Measurements from ENCODE around the gene TRA2B. TPM values are rescaled to one million over a fixed set of nuclear protein-coding genes. Genes with fewer than 3 reads are reported as not detected.

Gene TRA2B
- total RNA-seq, 1 experiment from 2014 or later, result 204 TPM

DNA sequence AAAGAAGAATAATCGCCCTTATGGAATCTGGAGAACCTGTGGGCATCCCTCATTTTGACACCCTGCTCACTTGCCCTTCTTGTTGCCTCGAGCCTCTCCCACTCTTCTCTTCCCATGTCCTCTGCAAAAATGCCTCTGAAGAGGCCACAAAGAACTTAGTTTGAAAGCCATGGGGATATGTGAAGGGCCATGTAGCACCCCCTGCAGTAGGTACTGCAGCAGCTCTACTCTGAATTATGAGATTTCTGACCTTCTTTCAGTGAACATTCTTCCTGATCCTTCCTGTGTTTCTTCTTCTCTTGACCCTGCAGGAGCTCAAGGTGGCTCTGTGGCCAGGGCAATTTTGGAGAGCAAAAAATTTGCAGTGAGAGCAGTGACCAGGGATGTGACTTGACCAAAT lies 30.4 kb upstream of the TRA2B start:
- ChIA-PET POLR2A (no interaction called here), CTCF (interaction anchor here (0.6 to 1.6 kb wide), 2 partner anchors 9 to 25 kb away, joined by 3 to 6 read pairs; no protein-coding TSS in a partner anchor)
- no peak overlapping the region for H3K4me3 Mint-ChIP-seq (ENCODE audit: unreplicated experiment)
- H3K4me3 ChIP-seq (ENCODE audit: low read depth, low read length), result no peak overlapping the region
- no peaks in the 10 kb centered on the region for H3K9me3 Mint-ChIP-seq (ENCODE audit: unreplicated experiment)
- no peaks in the 10 kb centered on the region for H3K27me3 ChIP-seq (replicated peaks; ENCODE audit: control insufficient read depth, insufficient read depth, low read length)
- H3K36me3 Mint-ChIP-seq (ENCODE audit: insufficient read depth, unreplicated experiment), result no peaks in the 10 kb centered on the region
- no peaks in the 10 kb centered on the region for H3K36me3 ChIP-seq (ENCODE audit: control insufficient read depth, insufficient read depth, low read length)
- H3K4me1 ChIP-seq, result 0 out of 2 replicates have a peak, but pooled peaks cover 3% of the 10 kb centered on the region
- H3K27ac Mint-ChIP-seq (ENCODE audit: unreplicated experiment), result no peak overlapping the region
- TF ChIP-seq, protein P1, sequence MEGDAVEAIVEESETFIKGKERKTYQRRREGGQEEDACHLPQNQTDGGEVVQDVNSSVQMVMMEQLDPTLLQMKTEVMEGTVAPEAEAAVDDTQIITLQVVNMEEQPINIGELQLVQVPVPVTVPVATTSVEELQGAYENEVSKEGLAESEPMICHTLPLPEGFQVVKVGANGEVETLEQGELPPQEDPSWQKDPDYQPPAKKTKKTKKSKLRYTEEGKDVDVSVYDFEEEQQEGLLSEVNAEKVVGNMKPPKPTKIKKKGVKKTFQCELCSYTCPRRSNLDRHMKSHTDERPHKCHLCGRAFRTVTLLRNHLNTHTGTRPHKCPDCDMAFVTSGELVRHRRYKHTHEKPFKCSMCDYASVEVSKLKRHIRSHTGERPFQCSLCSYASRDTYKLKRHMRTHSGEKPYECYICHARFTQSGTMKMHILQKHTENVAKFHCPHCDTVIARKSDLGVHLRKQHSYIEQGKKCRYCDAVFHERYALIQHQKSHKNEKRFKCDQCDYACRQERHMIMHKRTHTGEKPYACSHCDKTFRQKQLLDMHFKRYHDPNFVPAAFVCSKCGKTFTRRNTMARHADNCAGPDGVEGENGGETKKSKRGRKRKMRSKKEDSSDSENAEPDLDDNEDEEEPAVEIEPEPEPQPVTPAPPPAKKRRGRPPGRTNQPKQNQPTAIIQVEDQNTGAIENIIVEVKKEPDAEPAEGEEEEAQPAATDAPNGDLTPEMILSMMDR (IDR thresholded peaks at IDR 0.05; ENCODE audit: insufficient read depth in 1 of 2, low read depth in 1 of 2, low read length in 1 of 2, severe bottlenecking in 1 of 2, unreplicated experiment in 1 of 2), result no peak
- H3K4me1 Mint-ChIP-seq (ENCODE audit: low read depth, unreplicated experiment), result peaks cover 7% of the 10 kb centered on the region
- no peak for DNase-seq
- H3K27me3 Mint-ChIP-seq (ENCODE audit: insufficient read depth, unreplicated experiment), result no peaks in the 10 kb centered on the region
- intact Hi-C loops (cut with micrococcal nuclease; ENCODE audit: unreplicated experiment), result no loop called here
- no TSS peak for BruUV-seq (replicated peaks)
- no peaks in the 10 kb centered on the region for H3K9me3 ChIP-seq

- Mint-ChIP-seq H3K27me3 (ENCODE audit: insufficient read depth, unreplicated experiment) (no peaks in the 10 kb centered on the region), H3K27ac (ENCODE audit: unreplicated experiment) (no peak overlapping the region), H3K4me1 (ENCODE audit: low read depth, unreplicated experiment) (peaks cover 7% of the 10 kb centered on the region), H3K9me3 (ENCODE audit: unreplicated experiment) (no peaks in the 10 kb centered on the region), H3K36me3 (ENCODE audit: insufficient read depth, unreplicated experiment) (no peaks in the 10 kb centered on the region), H3K4me3 (ENCODE audit: unreplicated experiment) (no peak overlapping the region)
- TF ChIP-seq, protein P1 (IDR thresholded peaks at IDR 0.05; ENCODE audit: insufficient read depth in 1 of 2, low read depth in 1 of 2, low read length in 1 of 2, severe bottlenecking in 1 of 2, unreplicated experiment in 1 of 2), result no peak
- Histone ChIP-seq H3K27me3 (replicated peaks; ENCODE audit: control insufficient read depth, insufficient read depth, low read length) (no peaks in the 10 kb centered on the region), H3K4me1 (0 out of 2 replicates have a peak, but pooled peaks cover 3% of the 10 kb centered on the region), H3K36me3 (ENCODE audit: control insufficient read depth, insufficient read depth, low read length) (no peaks in the 10 kb centered on the region), H3K4me3 (ENCODE audit: low read depth, low read length) (no peak overlapping the region), H3K9me3 (no peaks in the 10 kb centered on the region)
- intact Hi-C loops (cut with micrococcal nuclease; ENCODE audit: unreplicated experiment), result no loop called here
- ChIA-PET CTCF (interaction anchor here (1.4 to 1.6 kb wide), 2 partner anchors 13 to 23 kb away, joined by 7 read pairs; no protein-coding TSS in a partner anchor), POLR2A (no interaction called here)
- no TSS peak for BruUV-seq (replicated peaks)
- DNase-seq, result no peak
Observed at GRCh38 chr3:185966655-185967054, 28.8 kb upstream of the TRA2B start.

GRCh38 chr3:185965496-185965895 lies 27.7 kb upstream of the TRA2B start:
- Histone ChIP-seq H3K36me3 (ENCODE audit: control insufficient read depth, insufficient read depth, low read length) (no peaks in the 10 kb centered on the region), H3K27me3 (replicated peaks; ENCODE audit: control insufficient read depth, insufficient read depth, low read length) (no peaks in the 10 kb centered on the region), H3K9me3 (no peaks in the 10 kb centered on the region), H3K4me1 (0 out of 2 replicates have a peak, but pooled peaks cover 3% of the 10 kb centered on the region), H3K4me3 (ENCODE audit: low read depth, low read length) (no peak overlapping the region)
- POLR2A ChIA-PET, result no interaction called here
- no peaks in the 10 kb centered on the region for H3K27me3 Mint-ChIP-seq (ENCODE audit: insufficient read depth, unreplicated experiment)
- no peak overlapping the region for H3K27ac Mint-ChIP-seq (ENCODE audit: unreplicated experiment)
- H3K4me3 Mint-ChIP-seq (ENCODE audit: unreplicated experiment), result no peak overlapping the region
- H3K36me3 Mint-ChIP-seq (ENCODE audit: insufficient read depth, unreplicated experiment), result no peaks in the 10 kb centered on the region
- no peaks in the 10 kb centered on the region for H3K9me3 Mint-ChIP-seq (ENCODE audit: unreplicated experiment)
- DNase-seq, result no peak
- TF ChIP-seq, protein P1 (IDR thresholded peaks at IDR 0.05; ENCODE audit: insufficient read depth in 1 of 2, low read depth in 1 of 2, low read length in 1 of 2, severe bottlenecking in 1 of 2, unreplicated experiment in 1 of 2), result no peak
- CTCF ChIA-PET, result no interaction called here
- intact Hi-C loops (cut with micrococcal nuclease; ENCODE audit: unreplicated experiment), result no loop called here
- H3K4me1 Mint-ChIP-seq (ENCODE audit: low read depth, unreplicated experiment), result peaks cover 7% of the 10 kb centered on the region
- BruUV-seq (replicated peaks), result no TSS peak

Measured in Caco-2 (cell line).